K562 (cell line): ENCODE measurements around the gene SMC4. TPM values are rescaled to one million over a fixed set of nuclear protein-coding genes. Genes with fewer than 3 reads are reported as not detected.

Experiments used
- ATF6 ChIP-seq: sonication (generic); formaldehyde crosslinking; IDR thresholded peaks from 2 replicates; pipeline ENCODE4 v1.4.0; 2020; ENCODE audit warnings: mild to moderate bottlenecking, missing genetic modification reagents
- BRF2 ChIP-seq: IDR thresholded peaks from 3 replicates; pipeline ENCODE4 v1.6.1; 2011; ENCODE audit warnings: borderline replicate concordance, mild to moderate bottlenecking; ENCODE audit not compliant: insufficient read length, insufficient read depth
- CHAMP1 ChIP-seq: fragments of 450-650 bp; IDR thresholded peaks from 2 replicates; pipeline ENCODE4 v1.6.1; 2016; ENCODE audit warnings: mild to moderate bottlenecking
- CHD4 ChIP-seq: fragments of 200-600 bp; sonication (generic); IDR thresholded peaks from 3 replicates; pipeline ENCODE4 v1.6.1; 2012; ENCODE audit warnings: low read depth, mild to moderate bottlenecking, mixed read lengths, low read length, inconsistent platforms; ENCODE audit not compliant: insufficient read depth, insufficient replicate concordance, poor library complexity, severe bottlenecking
- ELF1 ChIP-seq: fragments of 200-800 bp; sonication (Bioruptor generic); IDR thresholded peaks from 2 replicates; pipeline ENCODE4 v1.6.1; 2016; ENCODE audit warnings: missing genetic modification characterization, missing compliant biosample characterization
- GABPB1 ChIP-seq: sonication (generic); formaldehyde crosslinking; IDR thresholded peaks from 2 replicates; pipeline ENCODE4 v1.8.0; 2022; ENCODE audit warnings: mild to moderate bottlenecking, missing genetic modification reagents
- MEF2D ChIP-seq: conservative IDR thresholded peaks from 2 replicates; pipeline ENCODE4 v1.6.1; 2016; ENCODE audit warnings: low read depth, missing genetic modification characterization, missing compliant biosample characterization
- NR2C1 ChIP-seq, 2 experiments: fragments of 450-650 bp; IDR thresholded peaks; 2 replicates each; pipeline ENCODE4 v1.6.1; 2017; ENCODE audit warnings: mild to moderate bottlenecking in 2 of 2, antibody characterized with exemption in 1 of 2, inconsistent platforms in 1 of 2, missing compliant biosample characterization in 1 of 2, missing genetic modification characterization in 1 of 2
- PBX2 ChIP-seq, 2 experiments: IDR thresholded peaks in 1 of 2; conservative IDR thresholded peaks in 1 of 2; 2 replicates each; pipeline ENCODE4 v1.6.1; 2016; ENCODE audit warnings: low read depth in 2 of 2, mild to moderate bottlenecking in 1 of 2, missing compliant biosample characterization in 1 of 2, missing genetic modification characterization in 1 of 2, moderate library complexity in 1 of 2
- RBM39 ChIP-seq: fragments of 200-400 bp; formaldehyde crosslinking; optimal IDR thresholded peaks from 2 replicates; pipeline ENCODE3; 2018; ENCODE audit warnings: low read depth, low read length
- SAFB2 ChIP-seq: fragments of 200-400 bp; formaldehyde crosslinking; IDR thresholded peaks from 2 replicates; pipeline ENCODE4 v1.6.1; 2018; ENCODE audit warnings: borderline replicate concordance, low read length, low read depth, moderate library complexity; ENCODE audit not compliant: severe bottlenecking
- ZFPM2 ChIP-seq: fragments of 250-450 bp; sonication (Bioruptor Pico); IDR thresholded peaks from 2 replicates; pipeline ENCODE4 v1.5.1; 2022; ENCODE audit warnings: mild to moderate bottlenecking
- ZNF282 ChIP-seq: sonication (generic); formaldehyde crosslinking; IDR thresholded peaks from 2 replicates; pipeline ENCODE4 v1.8.1; 2023; ENCODE audit warnings: missing genetic modification reagents
- ZNF511 ChIP-seq: sonication (generic); formaldehyde crosslinking; IDR thresholded peaks from 2 replicates; pipeline ENCODE4 v1.8.0; 2022; ENCODE audit warnings: mild to moderate bottlenecking, missing genetic modification reagents
- ZNF830 ChIP-seq: fragments of 250-450 bp; sonication (Bioruptor Pico); IDR thresholded peaks from 2 replicates; pipeline ENCODE4 v1.5.0; 2021; ENCODE audit warnings: mild to moderate bottlenecking
- polyA plus RNA-seq, 8 experiments: library from polyadenylated mRNA; depleted of rRNA in 4 of 8; stranded (reverse) in 5 of 8; unstranded in 3 of 8; fragments of >200 nt; fragmentation: Nextera tagmentation in 2 of 8; fragmentation: Illumina TruSeq in 1 of 8; extraction: Ambion mirVana in 2 of 8; extraction: Trizol in 1 of 8; gene quantifications; 2 replicates each; pipeline versions ENCODE4 v1.2.1 to v1.2.3, GENCODE V29; 2011 to 2014; ENCODE audit warnings: inconsistent platforms in 1 of 8, missing spikeins in 1 of 8
- total RNA-seq, 7 experiments: library from RNA; depleted of rRNA in 6 of 7; stranded (reverse); fragments of >200 nt in 6 of 7; fragmentation: Illumina TruSeq in 2 of 7; extraction: Trizol in 2 of 7; gene quantifications; 2 replicates each; pipeline versions ENCODE4 v1.2.1 to v1.2.3, GENCODE V29; 2011 to 2021; ENCODE audit warnings: low replicate concordance in 1 of 7

SMC4 gene
- total and polyA plus RNA-seq, 9 of the 15 experiments (the other 6 are each of a cell fraction or from before 2014, with no cell fraction given): 87.9 to 347 (median 176) TPM

- no peak for TF ChIP-seq SAFB2
- peak; percentile 90 for TF ChIP-seq GABPB1 (CRISPR knock-in tag)
- no peak for TF ChIP-seq ZFPM2 (CRISPR knock-in tag)
- peak; percentile 91 for TF ChIP-seq CHAMP1
- TF ChIP-seq ELF1: peak; percentile 36
- no peak for TF ChIP-seq RBM39
- no peak for TF ChIP-seq NR2C1 (IDR thresholded peaks at IDR 0.05)
- no peak for TF ChIP-seq NR2C1 (tag; IDR thresholded peaks at IDR 0.05)
- TF ChIP-seq ZNF282 (CRISPR knock-in tag): peak; percentile 95; the same call in 1 of the 2 replicates
- no peak for TF ChIP-seq CHD4
- TF ChIP-seq MEF2D (tag): no peak
- TF ChIP-seq ZNF511: peak; percentile 92
- peak; percentile 98 for TF ChIP-seq ATF6 (CRISPR knock-in tag)
- TF ChIP-seq ZNF830 (CRISPR knock-in tag): 0 out of 2 replicates have a peak, but pooled peaks have one; percentile 49
- TF ChIP-seq PBX2 (CRISPR knock-in tag; IDR thresholded peaks at IDR 0.05; ENCODE audit: low read depth): no peak
- no peak for TF ChIP-seq PBX2 (tag; conservative IDR thresholded peaks at IDR 0.05; ENCODE audit: low read depth)
- no peak for TF ChIP-seq BRF2
Observed at GRCh38 chr3:160449636-160450598, 50.5 kb downstream of the SMC4 start, which contains the start of gene TRIM59 (continued).
